SK-N-SH (cell line): ENCODE measurements around the gene LIMS2. TPM values are rescaled to one million over a fixed set of nuclear protein-coding genes. Genes with fewer than 3 reads are reported as not detected.

ENCODE experiments used
- CTCF ChIA-PET: fragments of 300-600, 350-600 bp; formaldehyde crosslinking; extraction: SDS; loops from one replicate; lab custom pipeline; 2021; lab: Yijun Ruan, JAX
- POLR2A ChIA-PET: fragments of 350-600 bp; sonication (Branson Sonifier 250); formaldehyde crosslinking; extraction: SDS; loops from one replicate; lab custom pipeline; 2020; ENCODE audit warnings: antibody characterized with exemption, inconsistent platforms; lab: Yijun Ruan, JAX
- DNase-seq: peaks from one replicate; pipeline ENCODE4 v3.0.0; 2012
- H2AFZ ChIP-seq: fragments of 200-600 bp; sonication (generic); 2 replicates; pipeline ENCODE4 v1.8.1; 2016; ENCODE audit warnings: antibody characterized with exemption, mild to moderate bottlenecking, low read depth
- H3F3A ChIP-seq: fragments of 200-600 bp; sonication (generic); replicated peaks from 2 replicates; pipeline ENCODE3; 2016; ENCODE audit warnings: antibody characterized with exemption, mild to moderate bottlenecking; ENCODE audit not compliant: insufficient read depth
- H3K27ac ChIP-seq, 2 experiments: fragments of 200-500 bp in 1 of 2; fragments of 200-600 bp in 1 of 2; sonication (Bioruptor generic) in 1 of 2; sonication (generic), shearing (Covaris generic) in 1 of 2; 2 replicates each; pipeline versions ENCODE4 v1.5.1 to v1.6.1; 2014 to 2016; ENCODE audit warnings: low read depth in 2 of 2, inconsistent platforms in 1 of 2, low read length in 1 of 2, mild to moderate bottlenecking in 1 of 2, mixed read lengths in 1 of 2
- H3K27me3 ChIP-seq: fragments of 200-600 bp; sonication (generic), shearing (Covaris generic); 2 replicates; pipeline ENCODE4 v1.6.1; 2016; ENCODE audit warnings: mixed run types; ENCODE audit not compliant: insufficient read depth
- H3K36me3 ChIP-seq, 2 experiments: fragments of 200-500 bp in 1 of 2; fragments of 200-600 bp in 1 of 2; sonication (Bioruptor generic) in 1 of 2; sonication (generic) in 1 of 2; replicated peaks in 1 of 2; 2 replicates each; pipeline versions ENCODE3 to v1.5.1; 2014 to 2016; ENCODE audit warnings: low read length in 1 of 2, mild to moderate bottlenecking in 1 of 2; ENCODE audit not compliant: insufficient read depth in 2 of 2, control insufficient read depth in 1 of 2
- H3K4me1 ChIP-seq, 2 experiments: fragments of 200-500 bp in 1 of 2; fragments of 200-600 bp in 1 of 2; sonication (Bioruptor generic) in 1 of 2; sonication (generic), shearing (Covaris generic) in 1 of 2; 2 replicates each; pipeline versions ENCODE4 v1.5.1 to v1.6.1; 2014 to 2016; ENCODE audit warnings: low read depth in 1 of 2, low read length in 1 of 2, mixed run types in 1 of 2; ENCODE audit not compliant: insufficient read depth in 2 of 2, control insufficient read depth in 1 of 2
- H3K4me2 ChIP-seq: fragments of 200-600 bp; sonication (generic), shearing (Covaris generic); 2 replicates; pipeline ENCODE4 v1.6.1; 2017; ENCODE audit warnings: mixed run types
- H3K4me3 ChIP-seq, 2 experiments: fragments of 200-500 bp in 1 of 2; fragments of 200-600 bp in 1 of 2; sonication (Bioruptor generic) in 1 of 2; sonication (generic), shearing (Covaris generic) in 1 of 2; 2 replicates each; pipeline versions ENCODE4 v1.5.1 to v1.8.1; 2014 to 2016; ENCODE audit warnings: low read depth in 2 of 2, inconsistent platforms in 1 of 2, low read length in 1 of 2, mild to moderate bottlenecking in 1 of 2, mixed read lengths in 1 of 2, moderate library complexity in 1 of 2
- H3K79me2 ChIP-seq: fragments of 200-600 bp; sonication (generic); 2 replicates; pipeline ENCODE4 v1.8.1; 2017; ENCODE audit warnings: mild to moderate bottlenecking; ENCODE audit not compliant: insufficient read depth
- H3K9ac ChIP-seq: fragments of 200-600 bp; sonication (generic); 2 replicates; pipeline ENCODE4 v1.6.1; 2017; ENCODE audit warnings: mixed run types
- H3K9me2 ChIP-seq: fragments of 200-600 bp; sonication (generic); 2 replicates; pipeline ENCODE4 v1.6.1; 2017; ENCODE audit warnings: mixed run types
- H3K9me3 ChIP-seq: fragments of 200-600 bp; sonication (generic); 2 replicates; pipeline ENCODE4 v1.6.1; 2017; ENCODE audit warnings: mixed run types, mild to moderate bottlenecking, moderate library complexity
- H4K20me1 ChIP-seq: fragments of 200-600 bp; sonication (generic); 2 replicates; pipeline ENCODE4 v1.6.1; 2017; ENCODE audit warnings: mild to moderate bottlenecking, mixed run types; ENCODE audit not compliant: insufficient read depth
- CHD2 ChIP-seq: fragments of 150-350 bp; IDR thresholded peaks from 2 replicates; pipeline ENCODE4 v1.6.1; 2018; ENCODE audit warnings: low read length; ENCODE audit not compliant: partially characterized antibody
- ELF1 ChIP-seq: IDR thresholded peaks from 2 replicates; pipeline ENCODE4 v1.4.0; 2012
- FOXM1 ChIP-seq: IDR thresholded peaks from 2 replicates; pipeline ENCODE4 v1.4.0; 2012; ENCODE audit warnings: low read depth, mild to moderate bottlenecking
- GABPA ChIP-seq: IDR thresholded peaks from 2 replicates; pipeline ENCODE4 v1.4.0; 2012; ENCODE audit warnings: low read depth, mild to moderate bottlenecking
- JUND ChIP-seq: IDR thresholded peaks from 2 replicates; pipeline ENCODE4 v1.4.0; 2012
- MEF2A ChIP-seq: IDR thresholded peaks from 2 replicates; pipeline ENCODE4 v1.4.0; 2012; ENCODE audit warnings: low read depth, borderline replicate concordance
- MXI1 ChIP-seq: IDR thresholded peaks from 2 replicates; pipeline ENCODE4 v1.6.1; 2012; ENCODE audit warnings: mild to moderate bottlenecking, low read depth, low read length, improper control_type of control experiment
- NFIC ChIP-seq: IDR thresholded peaks from 2 replicates; pipeline ENCODE4 v1.4.0; 2012; ENCODE audit warnings: borderline replicate concordance
- RXRA ChIP-seq: IDR thresholded peaks from 2 replicates; pipeline ENCODE4 v1.4.0; 2012; ENCODE audit warnings: low read depth, mild to moderate bottlenecking, borderline replicate concordance
- YY1 ChIP-seq: IDR thresholded peaks from 2 replicates; pipeline ENCODE4 v1.4.0; 2012; ENCODE audit warnings: low read depth, mild to moderate bottlenecking
- WGBS: methylation state at CpG from one replicate; pipeline ENCODE4 v1.1.6; 2017; ENCODE audit warnings: low lambda C conversion rate; 5-methylcytosine and 5-hydroxymethylcytosine counted together
- polyA plus RNA-seq, 3 experiments: library from polyadenylated mRNA; depleted of rRNA; stranded (reverse); fragments of >200 nt; gene quantifications; 2 replicates each; pipeline ENCODE4 v1.2.3, GENCODE V29; 2012
- TF ChIP-seq, protein P1 (sequence below): IDR thresholded peaks from 2 replicates; pipeline ENCODE4 v1.4.0; 2012; ENCODE audit warnings: low read depth, borderline replicate concordance
- TF ChIP-seq, protein P2 (sequence below): fragments of 150-350 bp; IDR thresholded peaks from 2 replicates; pipeline ENCODE4 v1.6.1; 2017; ENCODE audit warnings: antibody characterized with exemption, low read length, low read depth, borderline replicate concordance
- TF ChIP-seq, protein P3 (sequence below): fragments of 150-350 bp; IDR thresholded peaks from 2 replicates; pipeline ENCODE4 v1.6.1; 2016; ENCODE audit warnings: mild to moderate bottlenecking, low read depth, low read length

The LIMS2 gene
- polyA plus RNA-seq, 1 of the 3 experiments (the other 2 are of a cell fraction): 2.7 TPM

DNA sequence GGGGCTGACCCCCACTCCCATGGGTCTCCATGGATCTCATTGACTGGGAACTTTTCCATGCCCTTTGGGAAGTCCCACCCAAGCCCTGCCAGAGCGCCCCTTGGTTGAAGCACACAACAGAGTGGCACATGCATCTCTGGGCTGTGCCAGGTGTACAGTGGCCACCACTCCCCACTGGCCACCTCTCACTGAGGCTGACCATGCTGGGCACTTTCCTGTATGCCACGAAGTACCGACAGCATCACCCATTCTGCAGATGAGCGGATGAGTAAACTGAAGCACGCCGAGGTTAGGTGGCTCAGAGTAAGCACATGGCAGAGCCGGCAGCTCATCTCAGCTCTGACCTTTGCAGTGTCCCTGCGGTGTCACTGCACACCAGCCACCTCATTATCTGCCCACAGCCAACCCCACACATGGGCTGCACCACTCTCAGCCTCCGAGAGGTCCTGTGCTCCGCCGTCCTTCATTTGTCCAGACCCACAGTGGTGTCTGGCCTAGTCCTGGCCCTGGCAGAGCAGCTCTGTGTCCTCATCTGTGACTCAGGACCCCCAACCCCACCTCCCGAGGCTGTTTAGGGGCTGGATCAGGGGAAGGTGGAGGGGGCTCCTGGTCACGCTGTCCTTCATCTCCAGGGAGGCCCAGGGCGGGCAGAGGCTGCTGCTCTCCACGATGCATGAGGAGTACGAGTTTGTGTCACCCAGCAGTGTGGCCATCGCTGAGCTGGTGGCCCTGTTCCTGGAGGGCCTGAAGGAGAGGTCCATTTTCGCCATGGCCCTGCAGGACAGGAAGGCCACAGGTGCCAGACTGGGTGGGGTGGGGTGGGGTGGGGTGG is 47.4 kb downstream of the LIMS2 start:
- no peaks in the 10 kb centered on the region for H3F3A ChIP-seq
- no peak overlapping the region for H3K9ac ChIP-seq
- H3K9me2 ChIP-seq: no peaks in the 10 kb centered on the region
- WGBS: 79% methylated on average over 17 of the region's 18 CpGs
- no peaks in the 10 kb centered on the region for H3K27me3 ChIP-seq
- peaks cover 0 to 9% of the 10 kb centered on the region in 2 experiments; a peak in 1 of 4 replicates for H3K4me1 ChIP-seq
- H3K36me3 ChIP-seq: no peaks in the 10 kb centered on the region
- H3K4me3 ChIP-seq: no peak overlapping the region
- POLR2A ChIA-PET: no interaction called here
- no peaks in the 10 kb centered on the region for H3K79me2 ChIP-seq
- no peaks in the 10 kb centered on the region for H4K20me1 ChIP-seq
- TF ChIP-seq GABPA (no peak), FOXM1 (no peak), JUND (no peak), MXI1 (no peak), ELF1 (no peak), RXRA (no peak)
- TF ChIP-seq, protein P1, sequence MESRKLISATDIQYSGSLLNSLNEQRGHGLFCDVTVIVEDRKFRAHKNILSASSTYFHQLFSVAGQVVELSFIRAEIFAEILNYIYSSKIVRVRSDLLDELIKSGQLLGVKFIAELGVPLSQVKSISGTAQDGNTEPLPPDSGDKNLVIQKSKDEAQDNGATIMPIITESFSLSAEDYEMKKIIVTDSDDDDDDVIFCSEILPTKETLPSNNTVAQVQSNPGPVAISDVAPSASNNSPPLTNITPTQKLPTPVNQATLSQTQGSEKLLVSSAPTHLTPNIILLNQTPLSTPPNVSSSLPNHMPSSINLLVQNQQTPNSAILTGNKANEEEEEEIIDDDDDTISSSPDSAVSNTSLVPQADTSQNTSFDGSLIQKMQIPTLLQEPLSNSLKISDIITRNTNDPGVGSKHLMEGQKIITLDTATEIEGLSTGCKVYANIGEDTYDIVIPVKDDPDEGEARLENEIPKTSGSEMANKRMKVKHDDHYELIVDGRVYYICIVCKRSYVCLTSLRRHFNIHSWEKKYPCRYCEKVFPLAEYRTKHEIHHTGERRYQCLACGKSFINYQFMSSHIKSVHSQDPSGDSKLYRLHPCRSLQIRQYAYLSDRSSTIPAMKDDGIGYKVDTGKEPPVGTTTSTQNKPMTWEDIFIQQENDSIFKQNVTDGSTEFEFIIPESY: no peak
- TF ChIP-seq, protein P2, sequence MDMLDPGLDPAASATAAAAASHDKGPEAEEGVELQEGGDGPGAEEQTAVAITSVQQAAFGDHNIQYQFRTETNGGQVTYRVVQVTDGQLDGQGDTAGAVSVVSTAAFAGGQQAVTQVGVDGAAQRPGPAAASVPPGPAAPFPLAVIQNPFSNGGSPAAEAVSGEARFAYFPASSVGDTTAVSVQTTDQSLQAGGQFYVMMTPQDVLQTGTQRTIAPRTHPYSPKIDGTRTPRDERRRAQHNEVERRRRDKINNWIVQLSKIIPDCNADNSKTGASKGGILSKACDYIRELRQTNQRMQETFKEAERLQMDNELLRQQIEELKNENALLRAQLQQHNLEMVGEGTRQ: no peak
- CTCF ChIA-PET: interaction anchor here (2.0 kb wide), 1 partner anchor 22 kb away, joined by 6 read pairs; no protein-coding TSS in a partner anchor
- no peak overlapping the region for H2AFZ ChIP-seq
- no peak for DNase-seq
- no peak overlapping the region for H3K27ac ChIP-seq
- H3K9me3 ChIP-seq: no peaks in the 10 kb centered on the region
- no peak overlapping the region for H3K4me2 ChIP-seq

DNA sequence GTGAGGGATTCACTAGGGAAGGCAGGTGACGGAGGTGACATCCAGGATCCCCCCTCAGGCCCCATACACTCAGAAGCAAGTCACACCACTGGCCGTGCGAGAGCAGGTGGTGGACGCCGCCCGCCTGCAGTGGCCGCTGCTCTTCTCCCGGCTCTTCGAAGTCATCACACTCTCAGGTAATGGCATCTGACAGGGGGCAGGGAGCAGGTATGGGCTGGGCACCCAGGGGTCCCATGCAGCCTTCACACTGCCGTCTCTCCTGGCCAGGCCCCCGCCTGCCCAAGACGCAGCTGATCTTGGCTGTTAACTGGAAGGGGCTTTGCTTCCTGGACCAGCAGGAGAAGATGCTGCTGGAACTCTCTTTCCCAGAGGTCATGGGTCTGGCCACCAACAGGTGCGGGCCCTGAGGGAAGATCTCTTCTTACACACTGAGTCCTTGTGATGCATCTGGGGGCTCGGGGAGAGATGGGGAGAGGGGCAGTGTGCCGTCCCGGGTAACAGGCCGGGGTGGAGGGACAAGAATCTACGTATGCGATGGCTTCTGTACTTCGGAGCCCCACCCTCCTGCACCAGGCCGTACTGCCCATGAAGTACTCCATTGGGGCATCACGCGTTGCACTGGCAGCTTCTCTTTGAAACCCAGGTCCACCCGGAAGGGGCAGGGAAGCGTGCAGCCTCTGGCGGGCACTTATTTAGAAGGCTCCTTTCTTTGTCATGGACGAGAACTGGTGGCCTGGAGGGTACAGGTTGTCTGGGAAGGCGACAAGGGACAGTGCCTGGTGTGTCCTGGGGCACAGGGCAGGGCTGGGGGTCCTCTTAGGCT is 48.2 kb downstream of the LIMS2 start:
- H3K27me3 ChIP-seq: no peaks in the 10 kb centered on the region
- no peak for TF ChIP-seq YY1
- no peak for TF ChIP-seq MEF2A
- TF ChIP-seq CHD2: no peak
- TF ChIP-seq, protein P3, sequence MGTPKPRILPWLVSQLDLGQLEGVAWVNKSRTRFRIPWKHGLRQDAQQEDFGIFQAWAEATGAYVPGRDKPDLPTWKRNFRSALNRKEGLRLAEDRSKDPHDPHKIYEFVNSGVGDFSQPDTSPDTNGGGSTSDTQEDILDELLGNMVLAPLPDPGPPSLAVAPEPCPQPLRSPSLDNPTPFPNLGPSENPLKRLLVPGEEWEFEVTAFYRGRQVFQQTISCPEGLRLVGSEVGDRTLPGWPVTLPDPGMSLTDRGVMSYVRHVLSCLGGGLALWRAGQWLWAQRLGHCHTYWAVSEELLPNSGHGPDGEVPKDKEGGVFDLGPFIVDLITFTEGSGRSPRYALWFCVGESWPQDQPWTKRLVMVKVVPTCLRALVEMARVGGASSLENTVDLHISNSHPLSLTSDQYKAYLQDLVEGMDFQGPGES: no peak
- TF ChIP-seq NFIC: no peak
- no peak for DNase-seq
- H3K36me3 ChIP-seq: no peaks in the 10 kb centered on the region
- H3F3A ChIP-seq: no peaks in the 10 kb centered on the region
- ChIA-PET POLR2A (no interaction called here), CTCF (interaction anchor here (1.4 to 2.0 kb wide), 2 partner anchors 13 to 23 kb away, joined by 4 to 6 read pairs; no protein-coding TSS in a partner anchor)
- no peaks in the 10 kb centered on the region for H3K79me2 ChIP-seq
- H3K4me3 ChIP-seq: no peak overlapping the region
- no peak overlapping the region for H3K9ac ChIP-seq
- H3K4me1 ChIP-seq: peaks cover 0 to 4% of the 10 kb centered on the region in 2 experiments; a peak in 1 of 4 replicates
- no peak overlapping the region for H2AFZ ChIP-seq
- H3K9me2 ChIP-seq: no peaks in the 10 kb centered on the region
- H4K20me1 ChIP-seq: no peaks in the 10 kb centered on the region
- H3K27ac ChIP-seq: no peak overlapping the region
- H3K9me3 ChIP-seq: no peaks in the 10 kb centered on the region
- WGBS: 87% methylated on average over 17 of the region's 28 CpGs
- no peak overlapping the region for H3K4me2 ChIP-seq
